Bronchial epithelial cell (primary cell): Measurements from ENCODE around the gene ZNF74. TPM values are rescaled to one million over a fixed set of nuclear protein-coding genes. Genes with fewer than 3 reads are reported as not detected.

Experiments used
- DNase-seq: peaks from one replicate; pipeline ENCODE4 v3.0.0-alpha.2; 2010; ENCODE audit warnings: low read depth
- FAIRE-seq: peaks from 2 replicates; lab custom pipeline; 2011; peaks lifted over from hg19 to GRCh38; lab: Jason Lieb, UNC
- H3K27me3 ChIP-seq: 2 replicates; pipeline ENCODE4 v1.5.1; 2011; ENCODE audit warnings: low read length; ENCODE audit not compliant: control insufficient read depth, insufficient read depth
- H3K36me3 ChIP-seq: 2 replicates; pipeline ENCODE4 v1.5.1; 2011; ENCODE audit warnings: low read length; ENCODE audit not compliant: control insufficient read depth, insufficient read depth
- H3K4me3 ChIP-seq: 2 replicates; pipeline ENCODE4 v1.5.1; 2011; ENCODE audit warnings: mild to moderate bottlenecking, low read depth, low read length, control low read depth
- CTCF ChIP-seq: IDR thresholded peaks from 2 replicates; pipeline ENCODE4 v1.5.1; 2011; ENCODE audit warnings: mild to moderate bottlenecking, moderate library complexity, low read length, control low read depth, inconsistent platforms; ENCODE audit not compliant: insufficient read depth, severe bottlenecking
- total RNA-seq: library from RNA; depleted of rRNA; stranded (reverse); fragments of >200 nt; gene quantifications from 2 replicates; pipeline ENCODE4 v1.2.1, GENCODE V29; 2014

The ZNF74 gene
- total RNA-seq, 1 donor from 2014 or later = 15.5 TPM

DNA sequence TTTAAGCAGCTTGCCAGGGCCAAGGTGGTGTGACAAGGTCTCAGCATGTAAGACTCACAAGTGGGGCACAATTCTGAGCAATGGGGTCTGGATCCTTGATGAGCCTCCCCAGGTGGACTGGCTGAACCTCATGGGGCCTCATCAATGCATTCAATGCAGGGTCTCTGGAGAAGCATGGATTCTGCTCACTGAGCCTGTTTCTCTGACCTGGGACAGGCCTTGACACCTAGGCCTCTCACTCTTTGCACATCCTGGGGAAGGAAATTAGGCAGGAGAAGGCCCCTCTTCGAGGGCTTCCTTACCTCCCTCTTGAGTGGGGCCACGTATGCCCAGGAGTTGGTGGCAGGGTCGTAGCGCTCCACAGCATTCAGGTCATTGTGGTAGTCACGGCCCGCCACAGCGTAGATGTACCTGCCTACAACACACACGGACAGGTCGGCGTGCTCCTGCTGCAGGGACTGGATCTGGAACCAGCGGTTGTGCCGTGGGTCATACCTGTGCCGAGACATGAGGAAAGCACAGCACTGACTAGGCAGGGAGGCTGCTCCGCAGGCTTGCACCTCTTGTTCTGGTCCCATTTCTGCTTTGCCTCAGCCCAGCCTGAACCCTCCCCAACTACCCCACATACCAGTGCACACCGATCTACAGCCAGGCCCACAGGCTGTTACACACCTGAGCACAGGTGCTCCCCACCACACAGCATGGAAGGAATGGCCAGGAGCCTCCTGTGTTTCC is 63.7 kb downstream of the ZNF74 start:
- DNase-seq = no peak
- FAIRE-seq = no peak
- H3K4me3 ChIP-seq = no peak overlapping the region
- H3K36me3 ChIP-seq = peaks cover 2% of the 10 kb centered on the region
- TF ChIP-seq CTCF = no peak
- no peaks in the 10 kb centered on the region for H3K27me3 ChIP-seq

Other genes with a start within 250 kb of the ZNF74 start
- gene CCDC188, start 243.1 kb upstream of the ZNF74 start, total RNA-seq = not detected in 2 replicates
- 2.6 and 2.8 TPM in 2 replicates for gene RTN4R, start 125.8 kb upstream of the ZNF74 start, total RNA-seq
- gene DGCR6L, start 74.1 kb upstream of the ZNF74 start, total RNA-seq = 27.4 and 37.5 TPM in 2 replicates
- gene SCARF2, start 43.7 kb downstream of the ZNF74 start, total RNA-seq = 0.26 and 0.53 TPM in 2 replicates
- gene KLHL22, start 101.6 kb downstream of the ZNF74 start, total RNA-seq = 15.7 and 17.1 TPM in 2 replicates
- gene MED15, start 113.5 kb downstream of the ZNF74 start, total RNA-seq = 20.5 and 22.5 TPM in 2 replicates